ENCODE results near the gene EHD3.
"Not testable (repeated sequence)": the region's sequence is repeated elsewhere in the genome, so short reads cannot be mapped to it uniquely, and the experiment has no call there.

Gene EHD3

GRCh38 chr2:31256611-31257382 lies 22.8 kb downstream of the EHD3 start:
- DNase-seq (ENCODE audit: low read depth), result no peak

- DNase-seq (ENCODE audit: low read depth), result no peak
These were observed 24.4 kb downstream of the EHD3 start for GRCh38 chr2:31258351-31258750.

GRCh38 chr2:31259075-31259474 lies 25.1 kb downstream of the EHD3 start:
- DNase-seq (ENCODE audit: low read depth), result no peak

- DNase-seq (ENCODE audit: low read depth), result no peak
These were observed 26.9 kb downstream of the EHD3 start for GRCh38 chr2:31260870-31261269.

GRCh38 chr2:31263636-31264190 lies 29.8 kb downstream of the EHD3 start:
- no peak for DNase-seq (ENCODE audit: low read depth)

GRCh38 chr2:31265234-31265633 lies 31.3 kb downstream of the EHD3 start:
- no peak for DNase-seq (ENCODE audit: low read depth)

- no peak for DNase-seq (ENCODE audit: low read depth)
These were observed 32.9 kb downstream of the EHD3 start for GRCh38 chr2:31266804-31267203.

- no peak for DNase-seq (ENCODE audit: low read depth)
These were observed 33.6 kb downstream of the EHD3 start for GRCh38 chr2:31267437-31268120.

GRCh38 chr2:31268344-31268743 lies 34.4 kb downstream of the EHD3 start:
- DNase-seq (ENCODE audit: low read depth), result no peak

- DNase-seq (ENCODE audit: low read depth), result peak; percentile 82
These were observed 35.1 kb downstream of the EHD3 start for GRCh38 chr2:31269087-31269486.

- peak; percentile 79 for DNase-seq (ENCODE audit: low read depth)
These were observed 36.2 kb downstream of the EHD3 start for GRCh38 chr2:31270131-31270530.

- peak; percentile 91 for DNase-seq (ENCODE audit: low read depth)
These were observed 36.9 kb downstream of the EHD3 start for GRCh38 chr2:31270822-31271231.

GRCh38 chr2:31271851-31272267 lies 37.9 kb downstream of the EHD3 start:
- DNase-seq (ENCODE audit: low read depth), result peak; percentile 69

- DNase-seq (ENCODE audit: low read depth), result no peak
These were observed 40.6 kb downstream of the EHD3 start for GRCh38 chr2:31274401-31275075.

- no peak for DNase-seq (ENCODE audit: low read depth)
These were observed 42.0 kb downstream of the EHD3 start for GRCh38 chr2:31275976-31276375.

- DNase-seq (ENCODE audit: low read depth), result no peak
These were observed 43.7 kb downstream of the EHD3 start for GRCh38 chr2:31277621-31278020.

GRCh38 chr2:31282634-31283033 lies 48.7 kb downstream of the EHD3 start:
- peak; percentile 47 for DNase-seq (ENCODE audit: low read depth)

- not testable (repeated sequence) for DNase-seq (ENCODE audit: low read depth)
These were observed 49.4 kb downstream of the EHD3 start for GRCh38 chr2:31283193-31283919.

- DNase-seq (ENCODE audit: low read depth), result no peak
These were observed 50.2 kb downstream of the EHD3 start for GRCh38 chr2:31284107-31284506.

GRCh38 chr2:31286230-31286629 lies 52.3 kb downstream of the EHD3 start:
- no peak for DNase-seq (ENCODE audit: low read depth)

GRCh38 chr2:31286961-31287550 lies 53.1 kb downstream of the EHD3 start:
- peak; percentile 78 for DNase-seq (ENCODE audit: low read depth)

- peak; percentile 88 for DNase-seq (ENCODE audit: low read depth)
These were observed 53.7 kb downstream of the EHD3 start for GRCh38 chr2:31287654-31288053.
